Neural progenitor cell (in vitro differentiated cells): Measurements from ENCODE around the gene CSGALNACT2.

Experiments used
- EZH2 ChIP-seq: fragments of 200-600 bp; sonication (generic); IDR thresholded peaks from 2 replicates; pipeline ENCODE4 v1.6.1; 2017; ENCODE audit warnings: antibody characterized with exemption, mild to moderate bottlenecking, moderate library complexity
- TF ChIP-seq, protein P1 (sequence below): fragments of 200-600 bp; sonication (generic); IDR thresholded peaks from 2 replicates; pipeline ENCODE4 v1.5.1; 2017; ENCODE audit warnings: antibody characterized with exemption, mild to moderate bottlenecking

DNA sequence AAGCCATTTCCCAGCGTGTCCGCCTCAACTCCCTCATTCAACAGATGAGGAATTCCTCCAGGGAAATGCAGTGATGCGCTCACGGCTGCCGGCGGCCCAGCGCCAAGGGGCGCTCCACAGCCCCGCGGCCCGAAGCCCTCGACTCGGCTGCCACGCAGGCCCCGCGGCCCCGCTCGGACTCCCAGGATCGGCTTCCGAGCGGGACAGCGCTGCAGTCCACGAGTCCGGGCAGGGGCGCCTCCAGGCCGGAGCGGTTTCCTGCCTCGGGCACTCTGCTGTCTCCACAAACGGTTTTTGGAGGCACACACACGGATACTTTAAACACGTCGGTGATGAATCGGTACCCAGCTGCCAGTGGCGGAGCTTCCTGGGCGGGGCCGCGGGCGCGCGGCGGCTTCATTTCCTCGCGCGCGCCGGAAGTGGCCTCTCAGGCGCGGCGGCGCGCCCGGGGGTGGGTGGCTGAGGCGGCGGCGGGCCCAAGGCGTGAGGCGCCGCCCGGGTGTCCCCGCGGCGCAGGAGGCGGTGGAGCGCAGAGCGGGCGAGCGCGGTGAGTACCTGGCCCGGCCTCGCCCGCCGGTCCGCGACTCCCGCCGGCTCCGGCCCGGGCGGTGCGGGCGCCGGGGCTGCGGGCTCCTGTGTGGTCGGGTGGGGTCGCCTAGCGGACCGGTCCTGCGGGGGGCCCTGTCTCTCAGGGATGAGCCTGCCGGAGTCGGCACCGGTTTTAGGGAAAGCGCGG lies at the start of gene CSGALNACT2:
- TF ChIP-seq EZH2, result no peak
- TF ChIP-seq, protein P1, sequence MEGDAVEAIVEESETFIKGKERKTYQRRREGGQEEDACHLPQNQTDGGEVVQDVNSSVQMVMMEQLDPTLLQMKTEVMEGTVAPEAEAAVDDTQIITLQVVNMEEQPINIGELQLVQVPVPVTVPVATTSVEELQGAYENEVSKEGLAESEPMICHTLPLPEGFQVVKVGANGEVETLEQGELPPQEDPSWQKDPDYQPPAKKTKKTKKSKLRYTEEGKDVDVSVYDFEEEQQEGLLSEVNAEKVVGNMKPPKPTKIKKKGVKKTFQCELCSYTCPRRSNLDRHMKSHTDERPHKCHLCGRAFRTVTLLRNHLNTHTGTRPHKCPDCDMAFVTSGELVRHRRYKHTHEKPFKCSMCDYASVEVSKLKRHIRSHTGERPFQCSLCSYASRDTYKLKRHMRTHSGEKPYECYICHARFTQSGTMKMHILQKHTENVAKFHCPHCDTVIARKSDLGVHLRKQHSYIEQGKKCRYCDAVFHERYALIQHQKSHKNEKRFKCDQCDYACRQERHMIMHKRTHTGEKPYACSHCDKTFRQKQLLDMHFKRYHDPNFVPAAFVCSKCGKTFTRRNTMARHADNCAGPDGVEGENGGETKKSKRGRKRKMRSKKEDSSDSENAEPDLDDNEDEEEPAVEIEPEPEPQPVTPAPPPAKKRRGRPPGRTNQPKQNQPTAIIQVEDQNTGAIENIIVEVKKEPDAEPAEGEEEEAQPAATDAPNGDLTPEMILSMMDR, result no peak
